K562 (cell line): ENCODE measurements around the gene LRRC8E. TPM values are rescaled to one million over a fixed set of nuclear protein-coding genes. Genes with fewer than 3 reads are reported as not detected.
A peak's percentile ranks its signal among the peaks of the same experiment; 100 is the strongest.

ENCODE experiments used
- ASH1L ChIP-seq: fragments of 450-650 bp; IDR thresholded peaks from 2 replicates; pipeline ENCODE4 v1.6.1; 2018; ENCODE audit warnings: borderline replicate concordance, mild to moderate bottlenecking, low read depth; ENCODE audit not compliant: partially characterized antibody
- CHD2 ChIP-seq: IDR thresholded peaks from 2 replicates; pipeline ENCODE4 v1.6.1; 2011; ENCODE audit warnings: low read depth, low read length
- CSDE1 ChIP-seq, 2 experiments: fragments of 450-650 bp; IDR thresholded peaks; 2 replicates each; pipeline ENCODE4 v1.6.1; 2016; ENCODE audit warnings: mild to moderate bottlenecking in 1 of 2
- EGR1 ChIP-seq: fragments of 450-650 bp; conservative IDR thresholded peaks from 2 replicates; pipeline ENCODE4 v1.6.1; 2017; ENCODE audit warnings: mild to moderate bottlenecking
- ESRRB ChIP-seq: fragments of 250-450 bp; sonication (Bioruptor Pico); IDR thresholded peaks from 2 replicates; pipeline ENCODE4 v1.5.0; 2020; ENCODE audit warnings: mild to moderate bottlenecking, moderate library complexity, borderline replicate concordance
- ETV5 ChIP-seq: sonication (generic); formaldehyde crosslinking; IDR thresholded peaks from 2 replicates; pipeline ENCODE4 v1.4.0; 2020; ENCODE audit warnings: low read depth, mild to moderate bottlenecking, missing genetic modification reagents
- ILF3 ChIP-seq: fragments of 450-650 bp; IDR thresholded peaks from 2 replicates; pipeline ENCODE4 v1.6.1; 2018; ENCODE audit warnings: antibody characterized with exemption, mild to moderate bottlenecking, moderate library complexity, borderline replicate concordance
- JUN ChIP-seq, 2 experiments: sonication (generic) in 1 of 2; formaldehyde crosslinking in 1 of 2; IDR thresholded peaks; 2 replicates each; pipeline versions ENCODE4 v1.6.1 to v1.8.0; 2012 to 2022; ENCODE audit warnings: borderline replicate concordance in 2 of 2, mild to moderate bottlenecking in 2 of 2, improper control_type of control experiment in 1 of 2, low read depth in 1 of 2, low read length in 1 of 2, missing genetic modification reagents in 1 of 2
- KDM1A ChIP-seq, 2 experiments: fragments of 450-650 bp; IDR thresholded peaks; 2 replicates each; pipeline ENCODE4 v1.6.1; 2016; ENCODE audit warnings: mild to moderate bottlenecking in 2 of 2
- KLF6 ChIP-seq: fragments of 250-450 bp; sonication (Bioruptor Pico); IDR thresholded peaks from 2 replicates; pipeline ENCODE4 v1.4.0; 2020; ENCODE audit warnings: mild to moderate bottlenecking, moderate library complexity, borderline replicate concordance
- MAFK ChIP-seq: IDR thresholded peaks from 2 replicates; pipeline ENCODE4 v1.6.1; 2011; ENCODE audit warnings: low read length, improper control_type of control experiment
- MCM3 ChIP-seq: fragments of 450-650 bp; IDR thresholded peaks from 2 replicates; pipeline ENCODE4 v1.6.1; 2016
- PHTF2 ChIP-seq: fragments of 250-450 bp; sonication (Bioruptor Pico); IDR thresholded peaks from 2 replicates; pipeline ENCODE4 v1.5.0; 2021; ENCODE audit warnings: mild to moderate bottlenecking
- RFX1 ChIP-seq: fragments of 450-650 bp; IDR thresholded peaks from 2 replicates; pipeline ENCODE4 v1.6.1; 2016; ENCODE audit warnings: mild to moderate bottlenecking, moderate library complexity
- SMARCA4 ChIP-seq: fragments of 450-650 bp; IDR thresholded peaks from 2 replicates; pipeline ENCODE4 v1.6.1; 2016
- ZBTB5 ChIP-seq: fragments of 450-650 bp; IDR thresholded peaks from 2 replicates; pipeline ENCODE4 v1.6.1; 2017; ENCODE audit warnings: antibody characterized with exemption
- ZEB2 ChIP-seq: fragments of 450-650 bp; IDR thresholded peaks from 2 replicates; pipeline ENCODE4 v1.6.1; 2016
- ZNF197 ChIP-seq: fragments of 200-800 bp; sonication (Bioruptor generic); IDR thresholded peaks from 2 replicates; pipeline ENCODE4 v1.6.1; 2016; ENCODE audit warnings: low read depth, missing genetic modification characterization, missing compliant biosample characterization
- ZNF699 ChIP-seq: fragments of 250-450 bp; sonication (Bioruptor Pico); IDR thresholded peaks from 2 replicates; pipeline ENCODE4 v1.8.0; 2021; ENCODE audit warnings: mild to moderate bottlenecking, moderate library complexity; ENCODE audit not compliant: insufficient replicate concordance
- ZZZ3 ChIP-seq: fragments of 450-650 bp; IDR thresholded peaks from 2 replicates; pipeline ENCODE4 v1.6.1; 2016; ENCODE audit warnings: antibody characterized with exemption, mild to moderate bottlenecking, moderate library complexity
- polyA plus RNA-seq, 8 experiments: library from polyadenylated mRNA; depleted of rRNA in 4 of 8; stranded (reverse) in 5 of 8; unstranded in 3 of 8; fragments of >200 nt; fragmentation: Nextera tagmentation in 2 of 8; fragmentation: Illumina TruSeq in 1 of 8; extraction: Ambion mirVana in 2 of 8; extraction: Trizol in 1 of 8; gene quantifications; 2 replicates each; pipeline versions ENCODE4 v1.2.1 to v1.2.3, GENCODE V29; 2011 to 2014; ENCODE audit warnings: inconsistent platforms in 1 of 8, missing spikeins in 1 of 8
- total RNA-seq, 7 experiments: library from RNA; depleted of rRNA in 6 of 7; stranded (reverse); fragments of >200 nt in 6 of 7; fragmentation: Illumina TruSeq in 2 of 7; extraction: Trizol in 2 of 7; gene quantifications; 2 replicates each; pipeline versions ENCODE4 v1.2.1 to v1.2.3, GENCODE V29; 2011 to 2021; ENCODE audit warnings: low replicate concordance in 1 of 7
- TF ChIP-seq, protein P1 (sequence below): fragments of 250-450 bp; sonication (Bioruptor Pico); IDR thresholded peaks from 2 replicates; pipeline ENCODE4 v1.4.0; 2020; ENCODE audit warnings: mild to moderate bottlenecking, moderate library complexity
- TF ChIP-seq, protein P2 (sequence below): IDR thresholded peaks from 2 replicates; pipeline ENCODE4 v1.6.1; 2011; ENCODE audit not compliant: insufficient read length; ENCODE audit errors: extremely low read depth
- TF ChIP-seq, protein P3 (sequence below): sonication (generic); formaldehyde crosslinking; IDR thresholded peaks from 2 replicates; pipeline ENCODE4 v1.8.1; 2022; ENCODE audit warnings: missing genetic modification reagents

LRRC8E gene
- total and polyA plus RNA-seq, 9 of the 15 experiments (the other 6 are each of a cell fraction or from before 2014, with no cell fraction given), result 0.08 to 5.7 (median 3.5) TPM; not detected in 1

GRCh38 chr19:7926021-7926726 is 37.9 kb downstream of the LRRC8E start, which contains the start of gene CTXN1 (continued):
- TF ChIP-seq, protein P1, sequence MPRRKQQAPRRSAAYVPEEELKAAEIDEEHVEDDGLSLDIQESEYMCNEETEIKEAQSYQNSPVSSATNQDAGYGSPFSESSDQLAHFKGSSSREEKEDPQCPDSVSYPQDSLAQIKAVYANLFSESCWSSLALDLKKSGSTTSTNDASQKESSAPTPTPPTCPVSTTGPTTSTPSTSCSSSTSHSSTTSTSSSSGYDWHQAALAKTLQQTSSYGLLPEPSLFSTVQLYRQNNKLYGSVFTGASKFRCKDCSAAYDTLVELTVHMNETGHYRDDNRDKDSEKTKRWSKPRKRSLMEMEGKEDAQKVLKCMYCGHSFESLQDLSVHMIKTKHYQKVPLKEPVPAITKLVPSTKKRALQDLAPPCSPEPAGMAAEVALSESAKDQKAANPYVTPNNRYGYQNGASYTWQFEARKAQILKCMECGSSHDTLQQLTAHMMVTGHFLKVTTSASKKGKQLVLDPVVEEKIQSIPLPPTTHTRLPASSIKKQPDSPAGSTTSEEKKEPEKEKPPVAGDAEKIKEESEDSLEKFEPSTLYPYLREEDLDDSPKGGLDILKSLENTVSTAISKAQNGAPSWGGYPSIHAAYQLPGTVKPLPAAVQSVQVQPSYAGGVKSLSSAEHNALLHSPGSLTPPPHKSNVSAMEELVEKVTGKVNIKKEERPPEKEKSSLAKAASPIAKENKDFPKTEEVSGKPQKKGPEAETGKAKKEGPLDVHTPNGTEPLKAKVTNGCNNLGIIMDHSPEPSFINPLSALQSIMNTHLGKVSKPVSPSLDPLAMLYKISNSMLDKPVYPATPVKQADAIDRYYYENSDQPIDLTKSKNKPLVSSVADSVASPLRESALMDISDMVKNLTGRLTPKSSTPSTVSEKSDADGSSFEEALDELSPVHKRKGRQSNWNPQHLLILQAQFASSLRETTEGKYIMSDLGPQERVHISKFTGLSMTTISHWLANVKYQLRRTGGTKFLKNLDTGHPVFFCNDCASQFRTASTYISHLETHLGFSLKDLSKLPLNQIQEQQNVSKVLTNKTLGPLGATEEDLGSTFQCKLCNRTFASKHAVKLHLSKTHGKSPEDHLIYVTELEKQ, result no peak
- no peak for TF ChIP-seq ZNF197
- no peak for TF ChIP-seq ASH1L
- TF ChIP-seq KDM1A (IDR thresholded peaks at IDR 0.05), result no peak
- no peak for TF ChIP-seq ZEB2
- no peak for TF ChIP-seq RFX1
- peak; percentile 41; the same call in 1 of the 2 replicates for TF ChIP-seq ESRRB
- TF ChIP-seq ILF3, result peak; percentile 79; the same call in 1 of the 2 replicates
- TF ChIP-seq CHD2, result 0 out of 2 replicates have a peak, but pooled peaks have one; percentile 6
- no peak for TF ChIP-seq CSDE1 (IDR thresholded peaks at IDR 0.05)
- no peak for TF ChIP-seq JUN (IDR thresholded peaks at IDR 0.05; ENCODE audit: borderline replicate concordance, low read depth, low read length)
- no peak for TF ChIP-seq JUN (CRISPR knock-in tag; IDR thresholded peaks at IDR 0.05; ENCODE audit: borderline replicate concordance)
- TF ChIP-seq SMARCA4, result no peak
- TF ChIP-seq, protein P2, sequence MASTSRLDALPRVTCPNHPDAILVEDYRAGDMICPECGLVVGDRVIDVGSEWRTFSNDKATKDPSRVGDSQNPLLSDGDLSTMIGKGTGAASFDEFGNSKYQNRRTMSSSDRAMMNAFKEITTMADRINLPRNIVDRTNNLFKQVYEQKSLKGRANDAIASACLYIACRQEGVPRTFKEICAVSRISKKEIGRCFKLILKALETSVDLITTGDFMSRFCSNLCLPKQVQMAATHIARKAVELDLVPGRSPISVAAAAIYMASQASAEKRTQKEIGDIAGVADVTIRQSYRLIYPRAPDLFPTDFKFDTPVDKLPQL, result no peak
- TF ChIP-seq ETV5 (CRISPR knock-in tag), result no peak
- TF ChIP-seq ZZZ3, result no peak
- TF ChIP-seq, protein P3, sequence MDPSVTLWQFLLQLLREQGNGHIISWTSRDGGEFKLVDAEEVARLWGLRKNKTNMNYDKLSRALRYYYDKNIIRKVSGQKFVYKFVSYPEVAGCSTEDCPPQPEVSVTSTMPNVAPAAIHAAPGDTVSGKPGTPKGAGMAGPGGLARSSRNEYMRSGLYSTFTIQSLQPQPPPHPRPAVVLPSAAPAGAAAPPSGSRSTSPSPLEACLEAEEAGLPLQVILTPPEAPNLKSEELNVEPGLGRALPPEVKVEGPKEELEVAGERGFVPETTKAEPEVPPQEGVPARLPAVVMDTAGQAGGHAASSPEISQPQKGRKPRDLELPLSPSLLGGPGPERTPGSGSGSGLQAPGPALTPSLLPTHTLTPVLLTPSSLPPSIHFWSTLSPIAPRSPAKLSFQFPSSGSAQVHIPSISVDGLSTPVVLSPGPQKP (CRISPR knock-in tag), result no peak
- TF ChIP-seq ZBTB5, result no peak
- no peak for TF ChIP-seq PHTF2 (CRISPR knock-in tag)
- no peak for TF ChIP-seq ZNF699 (CRISPR knock-in tag)
- peak; percentile 77 for TF ChIP-seq EGR1
- no peak for TF ChIP-seq KLF6
- TF ChIP-seq MAFK, result no peak
- no peak for TF ChIP-seq MCM3
